GM21526 (cell line): ENCODE data around the gene MYO7B.

ENCODE experiments used
- ATAC-seq: cut with Tn5 transposase; IDR thresholded peaks from one replicate; pipeline ENCODE4 v1.9.1; 2021; ENCODE audit warnings: moderate library complexity; ENCODE audit not compliant: unreplicated experiment, low FRiP score

MYO7B gene

GRCh38 chr2:127535422-127535901, at the start of gene MYO7B:
Gene MYO7B (plus strand): TSS chr2:127535683. CDS start chr2:127559723, 24,040 bp downstream.
- no peak for ATAC-seq

DNA sequence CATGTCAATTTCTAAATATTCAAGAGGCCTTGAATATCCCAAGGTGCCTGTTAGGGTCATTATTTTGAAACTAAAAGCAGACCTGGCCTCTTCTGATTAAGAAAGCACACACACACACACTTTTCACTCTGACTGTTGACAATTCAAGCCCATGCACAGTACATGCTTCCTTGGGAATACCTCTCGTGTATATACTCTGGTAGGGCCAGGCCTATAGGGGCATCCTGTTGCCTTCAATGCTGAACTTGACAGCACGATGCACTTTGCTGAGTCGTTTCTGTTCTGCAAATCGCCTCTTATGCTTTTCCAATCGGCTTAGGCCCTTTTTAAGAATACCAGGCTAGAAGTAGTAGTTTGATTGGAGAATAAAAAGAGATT, 49.8 kb upstream of the MYO7B start:
- no peak for ATAC-seq

DNA sequence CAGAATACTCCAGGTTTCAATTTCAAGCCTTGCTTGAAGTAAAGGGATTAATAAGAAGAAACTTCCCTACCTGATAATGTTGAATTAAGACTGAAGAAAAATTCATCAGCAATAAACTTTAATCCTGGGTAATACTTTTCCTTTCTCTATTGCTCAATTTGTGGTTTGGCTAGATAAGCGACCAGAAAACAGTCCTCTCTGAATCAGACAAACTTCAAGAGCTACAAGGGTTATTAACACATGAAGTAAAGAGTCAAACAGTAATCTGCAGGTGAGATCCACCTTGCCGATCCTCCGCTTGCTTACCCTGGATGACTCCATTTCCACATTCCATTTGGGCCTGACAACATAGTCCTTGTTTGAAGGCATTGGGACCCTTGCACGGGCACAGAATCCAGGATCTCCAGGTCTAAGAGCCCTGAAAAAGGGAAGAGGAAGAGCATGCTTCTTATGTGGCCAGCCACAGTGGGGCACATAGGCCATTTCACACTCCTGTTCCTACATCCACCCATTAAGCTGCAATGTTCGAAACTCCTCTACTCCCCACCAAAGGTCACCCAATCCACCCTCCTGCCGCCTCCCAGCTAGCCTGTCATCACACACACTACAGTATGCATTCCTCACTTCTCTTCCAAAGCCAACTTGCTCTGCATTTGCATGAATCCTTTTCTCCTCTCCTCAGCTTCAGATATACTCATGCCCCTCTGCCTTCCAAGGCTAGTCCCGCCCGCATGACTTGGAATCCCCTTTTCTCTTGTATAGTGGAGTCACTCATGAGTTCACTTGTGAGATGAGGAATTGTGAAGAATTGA, 49.0 kb upstream of the MYO7B start:
- no peak for ATAC-seq

- no peak for ATAC-seq
Measured at GRCh38 chr2:127490283-127490682, 45.2 kb upstream of the MYO7B start.

DNA sequence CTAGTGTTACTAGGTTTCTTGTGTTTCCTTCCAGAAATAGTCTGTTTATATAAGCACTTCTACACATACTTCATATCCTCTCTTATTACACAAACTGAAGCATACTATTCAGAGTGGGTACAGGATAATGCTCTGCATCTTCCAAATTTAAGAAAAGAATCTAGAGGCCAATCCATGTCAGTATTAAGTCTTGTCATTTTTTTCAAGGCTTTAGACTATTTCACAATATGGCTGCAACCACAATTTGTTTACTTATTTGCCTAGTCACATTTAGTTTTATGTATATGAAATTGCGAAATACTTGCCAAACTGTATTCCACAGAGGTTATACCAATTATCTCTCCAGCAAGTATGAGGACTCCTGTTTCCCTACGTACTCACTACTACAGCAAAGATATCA, 37.1 kb upstream of the MYO7B start:
- no peak for ATAC-seq

DNA sequence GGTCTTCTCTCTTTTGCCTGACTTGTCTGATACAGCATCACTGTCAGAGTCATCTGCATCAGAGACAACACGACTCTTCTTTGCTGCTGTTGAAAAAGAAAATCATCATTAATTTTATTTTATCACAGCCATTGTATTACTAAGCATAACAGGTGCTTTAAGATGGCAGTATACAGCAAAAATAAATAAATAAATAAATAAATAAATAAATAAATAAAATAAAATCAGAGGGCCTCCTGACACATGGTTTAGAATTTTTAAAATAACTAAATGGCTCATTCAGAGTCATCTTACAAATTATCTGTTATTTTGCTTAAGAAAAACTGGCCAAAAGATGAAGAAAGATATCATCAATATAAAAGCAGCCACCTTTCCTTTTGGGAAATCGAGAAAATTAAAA, 32.0 kb upstream of the MYO7B start:
- no peak for ATAC-seq

DNA sequence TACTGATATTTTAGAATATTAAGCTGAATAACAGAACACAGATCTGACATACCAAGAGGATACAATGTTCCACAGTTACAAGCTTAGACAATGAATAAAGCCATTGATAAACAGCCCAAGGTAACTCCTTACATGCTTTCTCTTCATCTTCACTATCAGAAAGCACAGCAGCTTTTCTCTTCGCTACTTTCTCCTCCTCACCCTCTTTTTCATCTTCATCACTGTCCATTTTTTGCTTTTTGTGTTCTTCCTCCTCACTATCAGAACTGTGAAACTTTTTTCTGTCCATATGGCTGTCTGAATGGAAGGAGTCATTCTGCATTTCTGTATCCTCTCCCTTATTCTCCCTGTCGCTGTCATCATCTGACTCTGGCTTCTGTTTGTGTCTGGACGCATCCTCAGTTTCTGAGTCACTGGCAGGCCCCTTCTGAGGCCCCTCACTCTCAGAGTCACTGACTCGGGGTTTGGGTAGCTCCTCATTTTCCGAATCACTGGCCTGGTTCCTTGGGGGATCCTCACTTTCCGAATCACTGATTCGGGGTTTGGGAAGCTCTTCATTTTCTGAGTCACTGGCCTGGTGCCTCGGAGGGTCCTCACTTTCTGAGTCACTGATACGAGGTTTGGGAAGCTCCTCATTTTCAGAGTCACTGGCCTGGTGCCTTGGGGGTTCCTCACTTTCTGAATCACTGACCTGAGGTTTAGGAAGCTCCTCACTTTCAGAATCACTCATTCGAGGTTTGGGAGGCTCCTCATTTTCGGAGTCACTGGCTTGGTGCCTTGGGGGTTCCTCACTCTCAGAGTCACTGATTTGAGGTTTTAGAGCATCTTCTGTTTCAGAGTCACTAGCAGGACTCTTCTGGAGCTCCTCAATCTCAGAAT, 30.7 kb upstream of the MYO7B start:
- ATAC-seq: no peak

DNA sequence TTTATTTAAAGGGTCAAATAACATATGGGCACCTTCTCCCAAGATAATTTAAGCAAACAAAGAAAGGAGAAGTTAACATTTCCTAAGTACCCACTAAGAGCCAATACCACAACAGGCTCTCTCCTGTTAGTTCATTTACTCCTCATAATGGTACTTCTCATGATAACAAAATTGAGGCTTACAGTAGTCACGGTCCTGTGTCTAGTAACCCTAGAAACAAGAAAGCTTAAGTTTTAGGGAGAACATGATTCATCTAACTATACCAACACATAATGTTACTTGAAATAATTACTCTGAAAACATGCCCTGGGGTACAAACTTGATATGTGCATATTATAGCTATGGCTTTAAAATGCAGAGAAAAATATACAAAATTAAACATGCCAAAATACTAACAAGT, 29.0 kb upstream of the MYO7B start:
- no peak for ATAC-seq

GRCh38 chr2:127508023-127508630, 27.4 kb upstream of the MYO7B start:
- no peak for ATAC-seq

DNA sequence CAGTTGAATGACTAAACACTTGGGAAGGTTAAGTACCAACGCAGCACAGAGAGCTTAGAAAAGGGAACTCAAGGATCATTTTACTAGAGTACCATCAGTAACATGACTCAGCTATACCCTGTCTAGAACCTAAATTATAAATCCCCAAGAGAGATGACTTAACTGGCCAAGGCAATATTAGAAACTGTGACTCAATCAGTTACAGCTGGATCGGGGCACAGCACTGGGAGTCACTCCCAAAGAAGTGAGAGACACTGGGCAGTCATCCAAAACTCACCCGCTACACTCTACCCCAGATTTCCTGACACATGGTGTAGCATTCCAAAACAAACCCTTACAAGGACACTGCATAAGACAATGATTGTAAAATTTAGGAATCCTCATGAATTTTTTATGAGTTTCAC, 26.9 kb upstream of the MYO7B start:
- ATAC-seq: no peak

DNA sequence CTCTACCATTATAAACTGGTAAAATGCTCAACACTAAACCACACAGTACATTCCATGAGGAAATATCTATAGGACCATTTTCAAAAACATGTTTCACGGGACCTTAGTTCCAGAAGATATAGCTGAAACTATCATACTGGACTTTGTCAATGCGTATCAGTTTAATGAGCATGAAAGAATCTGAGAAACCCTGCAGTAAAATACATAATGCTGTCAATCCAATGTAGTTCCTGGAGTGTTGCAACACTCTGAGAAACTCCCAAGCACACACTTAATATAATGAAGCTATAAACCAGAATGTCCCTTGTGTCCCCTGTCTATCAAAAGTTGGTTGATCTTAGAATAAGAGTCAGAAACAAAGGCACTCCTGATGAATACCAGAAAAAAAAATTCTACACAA, 25.4 kb upstream of the MYO7B start:
- ATAC-seq: no peak

GRCh38 chr2:127511090-127511695, 24.3 kb upstream of the MYO7B start:
- ATAC-seq: no peak

DNA sequence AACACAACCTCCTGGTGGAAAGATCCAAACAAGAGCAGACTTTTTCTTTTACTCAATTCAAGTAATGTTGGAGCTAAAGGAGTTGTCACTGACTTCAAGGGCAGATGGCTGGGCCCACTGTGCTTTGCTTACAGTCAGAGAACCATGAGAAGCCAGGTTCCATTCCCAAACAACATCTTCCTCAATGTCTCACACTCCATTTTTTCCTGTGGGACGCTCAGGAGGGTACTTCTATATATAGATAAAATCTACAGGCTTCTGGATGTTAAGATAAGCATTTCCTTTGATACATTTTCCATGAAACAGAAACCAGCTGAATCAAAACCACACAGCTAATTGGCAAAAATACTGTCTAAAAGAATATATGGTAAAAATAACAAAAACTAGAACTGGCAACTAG, 23.6 kb upstream of the MYO7B start:
- no peak for ATAC-seq

- no peak for ATAC-seq
Measured at GRCh38 chr2:127512362-127512761, 23.1 kb upstream of the MYO7B start.

DNA sequence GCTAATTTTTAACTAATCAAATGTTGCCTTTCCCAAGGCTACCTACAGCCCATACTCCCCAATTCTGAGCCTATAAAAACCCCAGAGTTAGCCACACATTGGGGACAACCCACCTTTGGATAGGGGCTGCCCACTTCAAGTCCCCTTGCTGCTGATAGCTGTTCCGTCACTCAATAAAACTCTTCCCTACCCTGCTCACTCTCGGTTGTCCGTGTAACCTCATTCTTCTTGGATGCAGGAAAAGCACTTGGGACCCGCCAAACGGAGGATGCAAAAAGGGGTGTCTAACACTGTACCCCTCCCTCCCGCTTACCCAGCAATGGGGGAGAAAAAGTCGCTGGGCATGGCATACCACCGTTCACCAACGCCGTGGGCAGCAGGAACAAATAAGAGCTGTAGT, 21.4 kb upstream of the MYO7B start:
- no peak for ATAC-seq

GRCh38 chr2:127514485-127514884, 21.0 kb upstream of the MYO7B start:
- no peak for ATAC-seq

DNA sequence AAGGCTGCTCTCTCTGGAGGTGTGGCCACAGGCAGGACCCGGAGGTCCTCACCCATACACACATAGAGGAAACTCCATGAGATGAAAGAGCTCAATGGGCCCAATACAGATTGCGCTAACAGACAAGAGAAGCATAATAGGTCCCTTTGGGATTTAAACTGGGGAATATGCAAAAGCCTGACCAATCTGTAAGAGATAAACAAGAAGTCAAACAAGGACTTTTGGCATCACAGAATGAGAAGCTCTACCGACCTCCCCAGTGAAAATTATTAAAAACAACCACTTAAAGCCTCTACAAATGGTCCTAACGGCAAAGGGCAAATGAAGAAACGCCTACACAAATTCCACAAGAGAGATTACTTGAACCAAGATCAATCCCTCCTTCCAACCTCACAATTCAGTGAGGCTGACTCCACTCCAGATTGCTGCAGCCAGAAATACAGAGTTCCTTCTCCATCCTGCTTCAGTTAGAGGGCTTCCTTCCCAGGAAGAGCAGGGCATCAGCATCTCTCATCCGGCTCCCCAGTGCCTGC, 20.0 kb upstream of the MYO7B start:
- no peak for ATAC-seq

DNA sequence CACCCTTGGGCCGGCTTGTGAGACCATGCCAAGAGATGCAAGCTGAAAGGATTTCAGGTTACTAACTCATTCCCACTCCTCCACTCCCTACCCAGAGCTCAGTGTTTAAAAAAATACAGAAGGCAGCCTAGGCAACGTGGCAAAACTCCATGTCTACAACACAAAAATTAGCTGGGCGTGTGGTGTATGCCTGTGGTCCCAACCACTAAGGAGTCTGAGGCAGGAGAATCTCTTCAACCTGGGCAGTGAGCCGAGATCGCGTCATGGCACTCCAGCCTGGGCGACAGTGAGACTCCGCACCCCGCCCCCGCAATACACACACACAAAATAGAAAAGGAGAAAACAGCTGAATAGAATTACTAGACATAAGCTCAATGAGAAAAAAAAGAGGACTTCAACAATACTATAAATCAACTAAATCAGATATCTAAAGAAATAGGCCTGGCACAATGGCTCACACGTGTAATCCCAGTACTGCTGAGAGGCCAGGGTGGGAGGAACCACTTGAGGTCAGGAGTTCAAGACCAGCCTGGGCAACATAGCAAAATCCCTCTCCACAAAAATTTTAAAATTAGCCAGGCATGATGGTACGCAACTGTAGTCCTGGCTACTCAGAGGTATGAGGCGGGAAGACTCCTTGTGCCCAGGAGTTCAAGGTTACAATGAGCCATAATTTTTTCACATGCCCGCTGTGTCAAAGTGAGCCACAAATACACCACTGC, 19.3 kb upstream of the MYO7B start:
- ATAC-seq: no peak

DNA sequence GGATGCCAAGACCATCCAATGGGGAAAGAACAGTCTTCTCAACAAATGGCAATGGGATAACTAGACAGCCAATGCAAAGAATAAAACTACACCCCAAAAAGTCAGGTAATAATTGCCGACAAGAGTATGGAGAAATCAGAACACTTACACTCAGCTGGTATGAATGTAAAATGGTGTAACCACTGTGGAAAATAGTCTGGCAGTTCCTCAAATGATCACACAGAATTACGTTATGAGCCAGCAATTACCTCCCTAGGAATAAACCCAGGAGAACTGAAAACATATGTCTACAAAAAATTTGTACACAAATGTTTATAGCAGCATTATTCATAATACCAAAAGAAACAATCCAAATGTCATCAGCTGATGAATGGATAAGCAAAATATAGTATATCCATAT, 18.0 kb upstream of the MYO7B start:
- no peak for ATAC-seq

DNA sequence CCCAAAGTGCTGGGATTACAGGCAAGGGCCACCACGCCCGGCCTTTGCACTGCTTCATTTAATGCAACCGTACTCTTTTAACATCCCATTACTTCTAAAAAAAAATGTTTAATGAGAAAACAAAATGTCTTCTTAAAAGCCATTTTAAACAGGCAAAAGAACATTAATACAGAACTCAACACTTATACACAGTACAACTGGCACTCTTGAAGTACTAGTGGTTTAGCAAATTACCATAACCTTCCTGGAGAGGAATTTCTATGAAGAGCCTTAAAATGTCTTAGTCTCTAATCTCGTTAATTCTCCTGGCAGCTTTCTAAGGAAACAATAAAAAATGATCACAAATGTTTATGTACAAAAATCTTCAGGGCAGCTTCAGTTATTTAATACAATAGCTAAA, 15.1 kb upstream of the MYO7B start:
- ATAC-seq: no peak
